ENCODE measurements around the gene AMIGO3. TPM values are rescaled to one million over a fixed set of nuclear protein-coding genes. Genes with fewer than 3 reads are reported as not detected.
"Not testable (repeated sequence)": the region's sequence is repeated elsewhere in the genome, so short reads cannot be mapped to it uniquely, and the experiment has no call there.

The AMIGO3 gene
- total and polyA plus RNA-seq, 2 experiments from 2014 or later: 2.9 to 10.4 TPM

GRCh38 chr3:49686769-49687423 is 32.6 kb downstream of the AMIGO3 start:
- H3K4me1 ChIP-seq (ENCODE audit: insufficient read depth): not testable (repeated sequence)

GRCh38 chr3:49686346-49686745 is 33.1 kb downstream of the AMIGO3 start:
- peaks cover 25% of the 10 kb centered on the region; the same call in 2 of the 3 replicates for H3K36me3 Mint-ChIP-seq (ENCODE audit: low read depth)
- not testable (repeated sequence) for H3K9me2 ChIP-seq (ENCODE audit: insufficient read depth); H3K4me1 ChIP-seq (ENCODE audit: insufficient read depth); H3K36me3 ChIP-seq (ENCODE audit: insufficient read depth); H2AFZ ChIP-seq; H3K79me2 ChIP-seq (replicated peaks; ENCODE audit: insufficient read depth); H3F3A ChIP-seq (replicated peaks; ENCODE audit: low read depth); H3K27ac Mint-ChIP-seq; H3K9me3 Mint-ChIP-seq; H3K27me3 ChIP-seq (ENCODE audit: insufficient read depth); H4K20me1 ChIP-seq (replicated peaks; ENCODE audit: insufficient read depth)
- peaks cover 18% of the 10 kb centered on the region for H3K4me1 Mint-ChIP-seq
- ATAC-seq (peak; percentile 67), DNase-seq (ENCODE audit: low spot score) (peak; percentile 94)
- Histone ChIP-seq H3K27ac (ENCODE audit: low read depth) (peak overlapping the region; percentile 88; the same call in 1 of the 2 replicates), H3K4me3 (peak overlapping the region; percentile 77), H3K4me2 (peak overlapping the region; percentile 95)
- H3K4me3 Mint-ChIP-seq: peak overlapping the region; percentile 83
- peaks cover 16% of the 10 kb centered on the region for H3K27me3 Mint-ChIP-seq (ENCODE audit: insufficient read depth, low read depth, poor library complexity)

More at GRCh38 chr3:49686769-49687423, 32.6 kb downstream of the AMIGO3 start:
- peak overlapping the region; percentile 83 for H3K4me3 Mint-ChIP-seq
- H3K79me2 ChIP-seq (replicated peaks; ENCODE audit: insufficient read depth); H3K9me2 ChIP-seq (ENCODE audit: insufficient read depth); H3K27me3 ChIP-seq (ENCODE audit: insufficient read depth); H3K9me3 Mint-ChIP-seq; H3F3A ChIP-seq (replicated peaks; ENCODE audit: low read depth); H3K36me3 ChIP-seq (ENCODE audit: insufficient read depth); H4K20me1 ChIP-seq (replicated peaks; ENCODE audit: insufficient read depth): not testable (repeated sequence)
- peak overlapping the region; percentile 88; the same call in 1 of the 2 replicates for H3K27ac ChIP-seq (ENCODE audit: low read depth)
- peak; percentile 67 for TF ChIP-seq POLR2AphosphoS5 (IDR thresholded peaks at IDR 0.05; ENCODE audit: low read depth)
- H3K4me3 ChIP-seq: peak overlapping the region; percentile 77
- H3K27me3 Mint-ChIP-seq (ENCODE audit: insufficient read depth, low read depth, poor library complexity): peaks cover 16% of the 10 kb centered on the region
- DNase-seq (ENCODE audit: low spot score) (peak; percentile 96), ATAC-seq (peak; percentile 69)
- peak overlapping the region; percentile 92 for H3K27ac Mint-ChIP-seq
- peaks cover 18% of the 10 kb centered on the region for H3K4me1 Mint-ChIP-seq
- H3K4me2 ChIP-seq: peak overlapping the region; percentile 95
- peak overlapping the region; percentile 63; the same call in 1 of the 2 replicates for H2AFZ ChIP-seq
- H3K36me3 Mint-ChIP-seq (ENCODE audit: low read depth): peaks cover 23% of the 10 kb centered on the region; the same call in 2 of the 3 replicates

DNA sequence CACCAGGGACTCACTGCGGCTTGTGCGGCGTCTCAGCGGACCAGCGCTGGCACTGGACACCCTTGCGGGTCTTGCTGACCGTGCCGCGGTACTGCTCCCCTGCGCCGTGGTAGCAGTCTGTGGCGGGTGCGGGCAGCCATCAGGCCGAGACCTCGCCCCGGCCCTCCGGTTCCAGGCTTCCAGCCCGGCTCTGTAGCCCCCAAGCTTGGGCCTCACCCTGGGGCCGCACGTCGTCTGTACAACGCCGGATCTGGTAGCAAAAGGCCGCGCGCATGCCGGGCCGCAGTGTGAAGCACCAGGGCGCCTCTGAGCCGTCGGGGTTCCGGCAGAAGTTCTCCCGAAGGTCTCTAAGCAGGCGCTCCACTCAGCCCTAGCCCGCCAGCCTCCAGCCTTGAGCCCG is 33.6 kb downstream of the AMIGO3 start:
- Mint-ChIP-seq H3K27me3 (ENCODE audit: insufficient read depth, low read depth, poor library complexity) (peaks cover 16% of the 10 kb centered on the region), H3K36me3 (ENCODE audit: low read depth) (peaks cover 25% of the 10 kb centered on the region; the same call in 2 of the 3 replicates), H3K4me1 (peaks cover 18% of the 10 kb centered on the region), H3K4me3 (peak overlapping the region; percentile 83; the same call in 2 of the 3 replicates)
- H3K4me1 ChIP-seq (ENCODE audit: insufficient read depth); H3K9me2 ChIP-seq (ENCODE audit: insufficient read depth); H3K9me3 Mint-ChIP-seq; H3F3A ChIP-seq (replicated peaks; ENCODE audit: low read depth); H3K27ac ChIP-seq (ENCODE audit: low read depth); H3K36me3 ChIP-seq (ENCODE audit: insufficient read depth); H3K27ac Mint-ChIP-seq; H4K20me1 ChIP-seq (replicated peaks; ENCODE audit: insufficient read depth); H2AFZ ChIP-seq; H3K27me3 ChIP-seq (ENCODE audit: insufficient read depth); H3K79me2 ChIP-seq (replicated peaks; ENCODE audit: insufficient read depth): not testable (repeated sequence)
- ATAC-seq (peak; percentile 6), DNase-seq (ENCODE audit: low spot score) (peak; percentile 32)
- H3K4me3 ChIP-seq: peak overlapping the region; percentile 77
- H3K4me2 ChIP-seq: peak overlapping the region; percentile 95

DNA sequence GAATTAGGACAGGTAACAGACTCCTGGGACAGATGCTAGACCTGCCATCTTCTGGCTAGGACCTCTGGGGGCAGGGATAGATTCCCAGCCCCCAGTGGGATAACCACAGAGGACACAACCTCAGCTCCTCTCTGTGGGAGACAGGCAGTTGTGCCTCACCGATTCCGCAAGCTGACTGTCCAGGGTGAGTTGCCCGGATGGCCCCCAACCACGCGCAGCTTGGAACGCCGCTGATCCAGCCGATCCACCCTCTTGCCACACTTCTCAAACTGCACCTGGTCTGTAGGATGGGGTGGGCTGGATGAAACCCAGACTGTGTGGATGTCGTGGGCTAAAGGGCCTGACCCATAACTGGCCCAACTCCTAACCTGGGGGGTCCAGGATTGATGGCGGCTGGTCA is 34.4 kb downstream of the AMIGO3 start:
- peak overlapping the region; percentile 95; the same call in 1 of the 2 replicates for H3K4me2 ChIP-seq
- not testable (repeated sequence) for H3K27ac ChIP-seq (ENCODE audit: low read depth); H3K9me2 ChIP-seq (ENCODE audit: insufficient read depth); DNase-seq (ENCODE audit: low spot score); H3K4me1 ChIP-seq (ENCODE audit: insufficient read depth); H3K79me2 ChIP-seq (replicated peaks; ENCODE audit: insufficient read depth); H3K27ac Mint-ChIP-seq; H2AFZ ChIP-seq; H3K9me3 Mint-ChIP-seq; H3K27me3 ChIP-seq (ENCODE audit: insufficient read depth); H4K20me1 ChIP-seq (replicated peaks; ENCODE audit: insufficient read depth); H3F3A ChIP-seq (replicated peaks; ENCODE audit: low read depth); H3K36me3 ChIP-seq (ENCODE audit: insufficient read depth); ATAC-seq
- Mint-ChIP-seq H3K4me3 (peak overlapping the region; percentile 83), H3K27me3 (ENCODE audit: insufficient read depth, low read depth, poor library complexity) (peaks cover 16% of the 10 kb centered on the region), H3K4me1 (peaks cover 13% of the 10 kb centered on the region), H3K36me3 (ENCODE audit: low read depth) (peaks cover 32% of the 10 kb centered on the region)
- H3K4me3 ChIP-seq: peak overlapping the region; percentile 77; the same call in 1 of the 2 replicates

DNA sequence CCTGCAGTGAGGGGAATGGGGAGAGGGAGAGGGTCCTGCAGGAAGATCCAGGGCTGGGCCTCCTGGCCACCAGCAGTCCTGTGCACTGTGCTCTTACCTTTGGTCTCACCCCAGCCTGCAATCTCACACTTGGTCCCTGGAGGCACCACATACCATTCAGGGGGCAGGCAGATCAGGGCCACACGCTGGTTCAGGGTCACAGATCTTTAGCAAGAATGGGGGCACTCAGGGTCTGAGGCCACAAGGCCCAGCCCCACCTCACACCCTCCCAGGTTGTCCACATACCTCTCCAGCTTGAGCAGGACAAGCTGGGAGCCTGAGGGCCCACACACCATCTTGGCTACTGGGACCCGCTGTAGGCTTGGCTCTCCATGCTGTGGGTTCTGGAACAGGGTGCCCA is 35.0 kb downstream of the AMIGO3 start:
- not testable (repeated sequence) for H3K4me1 Mint-ChIP-seq; H3K9me2 ChIP-seq (ENCODE audit: insufficient read depth); H3K4me3 Mint-ChIP-seq; ATAC-seq; H3K27me3 ChIP-seq (ENCODE audit: insufficient read depth); H3K9me3 Mint-ChIP-seq; H3K27ac ChIP-seq (ENCODE audit: low read depth); H3K27ac Mint-ChIP-seq; H3K4me1 ChIP-seq (ENCODE audit: insufficient read depth); H4K20me1 ChIP-seq (replicated peaks; ENCODE audit: insufficient read depth); DNase-seq (ENCODE audit: low spot score); H3K4me2 ChIP-seq; H3K36me3 ChIP-seq (ENCODE audit: insufficient read depth); H2AFZ ChIP-seq; H3K4me3 ChIP-seq; H3F3A ChIP-seq (replicated peaks; ENCODE audit: low read depth); H3K79me2 ChIP-seq (replicated peaks; ENCODE audit: insufficient read depth)
- Mint-ChIP-seq H3K27me3 (ENCODE audit: insufficient read depth, low read depth, poor library complexity) (peaks cover 13% of the 10 kb centered on the region), H3K36me3 (ENCODE audit: low read depth) (peaks cover 39% of the 10 kb centered on the region)
